ENCODE data around the gene SLC7A4. TPM values are rescaled to one million over a fixed set of nuclear protein-coding genes. Genes with fewer than 3 reads are reported as not detected.
A peak's percentile ranks its signal among the peaks of the same experiment; 100 is the strongest.

The SLC7A4 gene
- total and polyA plus RNA-seq, 2 of the 8 experiments (the other 6 are each of a cell fraction or from before 2014, with no cell fraction given) = 0.92 TPM; not detected in 1

GRCh38 chr22:21001601-21002325, 30.6 kb downstream of the SLC7A4 start, which contains the start of gene THAP7 (continued):
- no peak for TF ChIP-seq CHD7 (IDR thresholded peaks at IDR 0.05; ENCODE audit: insufficient replicate concordance, low read length)
- TF ChIP-seq BRCA1 (IDR thresholded peaks at IDR 0.05; ENCODE audit: low read depth, low read length) = peak; percentile 71
- peak; percentile 91 for TF ChIP-seq CHD2 (IDR thresholded peaks at IDR 0.05; ENCODE audit: low read length)
- TF ChIP-seq TAF7 (optimal IDR thresholded peaks at IDR 0.05; ENCODE audit: borderline replicate concordance, low read depth, low read length) = no peak
- TF ChIP-seq TAF1 (IDR thresholded peaks at IDR 0.05; ENCODE audit: low read depth, low read length) = peak; percentile 65
- TF ChIP-seq MAFK (IDR thresholded peaks at IDR 0.05; ENCODE audit: low read depth, low read length) = no peak
- peak; percentile 17; the same call in 1 of the 2 replicates for TF ChIP-seq SP2 (IDR thresholded peaks at IDR 0.05; ENCODE audit: low read length)
- no peak for TF ChIP-seq JUN (IDR thresholded peaks at IDR 0.05; ENCODE audit: low read depth, low read length)
- no peak for TF ChIP-seq SP1 (IDR thresholded peaks at IDR 0.05; ENCODE audit: low read depth, low read length)
- no peak for TF ChIP-seq GABPA (IDR thresholded peaks at IDR 0.05; ENCODE audit: borderline replicate concordance, insufficient read depth, low read length)
- TF ChIP-seq CEBPB (IDR thresholded peaks at IDR 0.05; ENCODE audit: low read depth, low read length) = no peak
- TF ChIP-seq POU5F1 (IDR thresholded peaks at IDR 0.05; ENCODE audit: low read depth, low read length) = no peak

All from H1 (cell line).